Osteoblast (primary cell): ENCODE data around the gene SERTAD3. TPM values are rescaled to one million over a fixed set of nuclear protein-coding genes. Genes with fewer than 3 reads are reported as not detected.
"Not testable (repeated sequence)": the region's sequence is repeated elsewhere in the genome, so short reads cannot be mapped to it uniquely, and the experiment has no call there.

ENCODE experiments used
- DNase-seq: peaks from one replicate; pipeline ENCODE4 v3.0.0; 2011; ENCODE audit warnings: low spot score, mixed read lengths; ENCODE audit not compliant: insufficient read length; ENCODE audit errors: missing footprints
- H2AFZ ChIP-seq: 2 replicates; pipeline ENCODE4 v1.6.0; 2011; ENCODE audit warnings: mild to moderate bottlenecking, low read length
- H3K27ac ChIP-seq: 2 replicates; pipeline ENCODE4 v1.5.1; 2011; ENCODE audit warnings: mild to moderate bottlenecking, low read depth, low read length, moderate library complexity
- H3K27me3 ChIP-seq: 2 replicates; pipeline ENCODE4 v1.6.0; 2012; ENCODE audit warnings: mild to moderate bottlenecking, control low read depth, inconsistent platforms, low read length, moderate library complexity; ENCODE audit not compliant: insufficient read depth
- H3K36me3 ChIP-seq: 2 replicates; pipeline ENCODE4 v1.5.1; 2011; ENCODE audit warnings: mild to moderate bottlenecking, low read length, control low read depth, moderate library complexity; ENCODE audit not compliant: insufficient read depth
- H3K4me1 ChIP-seq: 2 replicates; pipeline ENCODE4 v1.5.1; 2011; ENCODE audit warnings: mild to moderate bottlenecking, low read length, control low read depth, moderate library complexity; ENCODE audit not compliant: insufficient read depth
- H3K4me2 ChIP-seq: 2 replicates; pipeline ENCODE4 v1.6.0; 2011; ENCODE audit warnings: mild to moderate bottlenecking, low read length; ENCODE audit not compliant: insufficient read depth
- H3K4me3 ChIP-seq: fragments of 200-600 bp; sonication (generic); 3 replicates; pipeline ENCODE4 v1.5.1; 2012; ENCODE audit warnings: mild to moderate bottlenecking, low read length, inconsistent platforms; ENCODE audit not compliant: insufficient read depth
- H3K79me2 ChIP-seq: 2 replicates; pipeline ENCODE4 v1.6.0; 2012; ENCODE audit warnings: mild to moderate bottlenecking, low read length, control low read depth, inconsistent platforms; ENCODE audit not compliant: insufficient read depth
- H3K9me3 ChIP-seq: 2 replicates; pipeline ENCODE4 v1.5.1; 2011; ENCODE audit warnings: low read depth, low read length, control low read depth
- H4K20me1 ChIP-seq: 2 replicates; pipeline ENCODE4 v1.6.0; 2012; ENCODE audit warnings: mild to moderate bottlenecking, low read length, control low read depth; ENCODE audit not compliant: insufficient read depth
- total RNA-seq: library from RNA; depleted of rRNA; stranded (reverse); fragments of >200 nt; gene quantifications from 2 replicates; pipeline ENCODE4 v1.2.3, GENCODE V29; 2012
- TF ChIP-seq, protein P1 (sequence below): IDR thresholded peaks from 2 replicates; pipeline ENCODE4 v1.5.1; 2011; ENCODE audit warnings: mild to moderate bottlenecking, low read depth, low read length, moderate library complexity; ENCODE audit errors: extremely low read depth

Gene SERTAD3
- total RNA-seq, 1 donor: 23.5 TPM

DNA sequence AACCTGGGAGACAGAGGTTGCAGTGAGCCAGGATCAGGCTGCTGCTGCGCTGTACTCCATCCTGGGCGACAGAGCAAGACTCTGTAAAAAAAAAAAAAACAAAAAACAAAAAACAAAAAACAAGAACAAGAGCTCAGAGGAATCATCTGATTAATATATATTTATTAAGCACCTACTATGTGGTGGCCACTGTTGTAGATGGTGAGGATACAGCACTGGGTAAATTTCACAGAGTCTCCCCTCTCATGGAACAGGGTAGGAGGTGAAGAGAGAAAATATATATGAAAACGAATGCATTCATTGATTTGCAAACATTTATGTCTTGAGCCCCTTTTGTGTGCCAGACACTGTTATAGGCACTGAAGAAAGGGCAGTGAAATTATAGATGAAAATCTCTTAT lies 12.4 kb downstream of the SERTAD3 start:
- Histone ChIP-seq H3K4me3 (no peak overlapping the region), H3K9me3 (no peaks in the 10 kb centered on the region)

DNA sequence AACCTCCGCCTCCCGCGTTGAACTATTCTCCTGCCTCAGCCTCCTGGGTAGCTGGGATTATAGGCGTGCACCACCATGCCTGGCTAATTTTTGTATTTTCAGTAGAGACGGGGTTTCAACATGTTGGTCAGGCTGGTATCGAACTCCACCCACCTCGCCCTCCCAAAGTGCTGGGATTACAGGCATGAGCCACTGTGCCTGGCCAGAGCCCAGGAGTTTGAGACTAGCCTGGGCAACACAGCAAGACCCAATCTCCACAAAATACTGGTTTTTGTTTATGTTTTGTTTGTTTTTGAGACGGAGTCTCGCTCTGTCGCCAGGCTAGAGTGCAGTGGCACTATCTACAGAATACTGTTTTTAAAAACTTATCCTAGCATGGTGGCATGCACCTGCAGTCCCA lies 13.9 kb downstream of the SERTAD3 start:
- DNase-seq: not testable (repeated sequence)

More for the DNA sequence above, 12.4 kb downstream of the SERTAD3 start:
- Histone ChIP-seq H2AFZ (no peak overlapping the region), H3K4me1 (peaks cover 12% of the 10 kb centered on the region), H3K27me3 (no peaks in the 10 kb centered on the region), H3K27ac (no peak overlapping the region), H3K36me3 (no peaks in the 10 kb centered on the region), H3K79me2 (no peaks in the 10 kb centered on the region), H3K4me2 (no peak overlapping the region), H4K20me1 (no peaks in the 10 kb centered on the region)
- no peak for DNase-seq
- TF ChIP-seq, protein P1, sequence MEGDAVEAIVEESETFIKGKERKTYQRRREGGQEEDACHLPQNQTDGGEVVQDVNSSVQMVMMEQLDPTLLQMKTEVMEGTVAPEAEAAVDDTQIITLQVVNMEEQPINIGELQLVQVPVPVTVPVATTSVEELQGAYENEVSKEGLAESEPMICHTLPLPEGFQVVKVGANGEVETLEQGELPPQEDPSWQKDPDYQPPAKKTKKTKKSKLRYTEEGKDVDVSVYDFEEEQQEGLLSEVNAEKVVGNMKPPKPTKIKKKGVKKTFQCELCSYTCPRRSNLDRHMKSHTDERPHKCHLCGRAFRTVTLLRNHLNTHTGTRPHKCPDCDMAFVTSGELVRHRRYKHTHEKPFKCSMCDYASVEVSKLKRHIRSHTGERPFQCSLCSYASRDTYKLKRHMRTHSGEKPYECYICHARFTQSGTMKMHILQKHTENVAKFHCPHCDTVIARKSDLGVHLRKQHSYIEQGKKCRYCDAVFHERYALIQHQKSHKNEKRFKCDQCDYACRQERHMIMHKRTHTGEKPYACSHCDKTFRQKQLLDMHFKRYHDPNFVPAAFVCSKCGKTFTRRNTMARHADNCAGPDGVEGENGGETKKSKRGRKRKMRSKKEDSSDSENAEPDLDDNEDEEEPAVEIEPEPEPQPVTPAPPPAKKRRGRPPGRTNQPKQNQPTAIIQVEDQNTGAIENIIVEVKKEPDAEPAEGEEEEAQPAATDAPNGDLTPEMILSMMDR: no peak

DNA sequence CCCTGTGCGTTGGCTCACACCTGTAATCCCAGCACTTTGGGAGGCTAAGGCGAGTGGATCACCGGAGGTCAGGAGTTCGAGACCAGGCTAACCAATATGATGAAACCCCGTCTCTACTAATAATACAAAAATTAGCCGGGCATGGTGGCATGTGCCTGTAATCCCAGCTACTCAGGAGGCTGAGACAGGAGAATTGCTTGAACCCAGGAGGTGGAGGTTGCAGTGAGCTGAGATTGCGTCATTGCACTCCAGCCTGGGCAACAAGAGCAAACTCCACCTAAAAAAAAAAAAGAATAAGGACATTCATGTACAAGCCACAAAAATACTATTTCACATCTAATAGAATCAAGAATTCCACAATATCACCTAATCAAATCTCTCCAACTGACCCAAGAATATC lies 15.9 kb downstream of the SERTAD3 start:
- Histone ChIP-seq H3K79me2 (peaks cover 19% of the 10 kb centered on the region), H3K4me1 (peaks cover 12% of the 10 kb centered on the region)
- H3K9me3 ChIP-seq, H4K20me1 ChIP-seq, H3K27ac ChIP-seq, H3K4me2 ChIP-seq, H3K36me3 ChIP-seq, H3K4me3 ChIP-seq, DNase-seq, H2AFZ ChIP-seq, H3K27me3 ChIP-seq: not testable (repeated sequence)

More for the DNA sequence above, 13.9 kb downstream of the SERTAD3 start:
- H3K27ac ChIP-seq, H3K27me3 ChIP-seq, H4K20me1 ChIP-seq, H3K36me3 ChIP-seq, H3K9me3 ChIP-seq, H3K4me2 ChIP-seq, H3K4me3 ChIP-seq, H2AFZ ChIP-seq, H3K79me2 ChIP-seq: not testable (repeated sequence)
- peaks cover 16% of the 10 kb centered on the region for H3K4me1 ChIP-seq

DNA sequence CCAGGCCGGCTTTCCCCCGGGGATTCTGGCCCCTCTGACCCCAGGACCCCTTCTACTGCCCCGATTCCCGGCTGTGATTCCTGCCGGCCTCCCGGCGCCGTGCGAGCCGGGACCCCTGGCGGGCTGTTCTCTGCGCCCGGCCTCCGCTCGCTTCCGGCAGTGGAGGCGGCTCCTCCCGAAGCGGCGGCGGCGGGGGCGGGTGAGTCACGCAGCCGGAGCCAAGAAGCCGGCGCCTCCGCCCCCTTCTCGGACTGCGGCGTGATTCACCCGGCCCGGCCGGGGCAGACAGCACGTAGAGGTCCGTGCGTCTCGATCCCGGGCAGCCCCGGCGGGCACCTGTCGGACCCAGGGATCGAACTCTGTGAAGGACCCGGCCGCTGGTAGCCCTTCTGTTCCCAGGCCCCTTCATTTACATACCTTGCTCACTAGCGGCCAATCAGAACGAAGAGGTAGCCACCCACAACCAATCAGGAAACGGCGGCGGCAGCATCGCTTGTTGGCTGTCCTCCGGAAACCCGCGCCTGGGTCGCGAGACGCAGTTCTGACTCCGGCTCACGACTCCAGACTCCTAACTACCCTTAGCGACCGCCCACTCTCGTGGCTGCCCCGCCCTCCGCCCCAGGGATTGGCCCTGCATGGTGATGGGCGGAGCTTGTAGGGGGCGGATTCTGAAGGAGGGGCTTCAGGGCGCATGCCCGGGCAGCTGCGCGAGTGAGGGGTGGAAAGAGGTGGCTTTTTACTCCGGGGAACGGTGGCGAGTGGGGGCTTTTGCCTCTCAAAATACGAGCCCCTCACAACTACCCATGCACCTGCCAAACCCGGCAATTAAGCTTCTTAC lies 18.5 kb downstream of the SERTAD3 start, which contains the start of gene SERTAD1:
Gene SERTAD1, minus strand, starts transcription at position 543 of the 838 bp plus-strand sequence. CDS start 2,446 bp downstream, outside the sequence.
- Histone ChIP-seq H3K79me2 (peaks cover 32% of the 10 kb centered on the region), H2AFZ (peak within 1 kb of the TSS; percentile 75), H3K9me3 (no peaks in the 10 kb centered on the region), H3K4me3 (peak within 1 kb of the TSS; percentile 97), H3K36me3 (peaks cover 15% of the 10 kb centered on the region), H3K4me1 (peaks cover 20% of the 10 kb centered on the region), H4K20me1 (no peaks in the 10 kb centered on the region), H3K4me2 (peak within 1 kb of the TSS; percentile 89), H3K27ac (peak within 1 kb of the TSS; percentile 95), H3K27me3 (no peaks in the 10 kb centered on the region)
- DNase-seq: peak; percentile 99
- TF ChIP-seq, protein P1: peak; percentile 38
